Measurements from ENCODE around the gene KCNK13. TPM values are rescaled to one million over a fixed set of nuclear protein-coding genes. Genes with fewer than 3 reads are reported as not detected.

KCNK13 gene
- total RNA-seq, 2 donors from 2014 or later, result 0.93 to 6.0 TPM

DNA sequence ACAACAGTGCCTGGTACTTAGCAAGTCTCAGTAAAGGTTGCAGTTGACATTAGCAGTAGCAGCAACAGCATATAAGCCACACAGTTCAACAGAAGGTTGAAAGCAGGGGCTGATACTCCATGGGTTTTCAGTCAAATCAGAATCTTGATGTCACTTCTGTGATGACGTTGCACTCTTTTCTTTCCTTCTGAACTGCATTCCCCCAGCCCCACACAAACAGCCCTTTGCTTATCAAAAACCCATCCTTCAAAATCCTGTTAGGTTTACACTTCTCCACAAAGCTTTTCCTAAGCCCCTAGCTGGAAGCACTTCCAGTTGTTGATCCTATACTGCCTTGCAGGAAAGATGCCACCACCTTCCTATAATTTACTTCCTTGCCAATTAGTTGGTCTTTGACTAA lies 34.0 kb upstream of the KCNK13 start:
- no peak for DNase-seq (ENCODE audit: low spot score)
- H3K9me3 ChIP-seq, result no peaks in the 10 kb centered on the region
- no peaks in the 10 kb centered on the region for H3K4me1 ChIP-seq
- H3K27ac ChIP-seq, result no peak overlapping the region
- H3K4me3 ChIP-seq, result no peak overlapping the region
- H3K36me3 ChIP-seq, result no peaks in the 10 kb centered on the region
- TF ChIP-seq, protein P1, sequence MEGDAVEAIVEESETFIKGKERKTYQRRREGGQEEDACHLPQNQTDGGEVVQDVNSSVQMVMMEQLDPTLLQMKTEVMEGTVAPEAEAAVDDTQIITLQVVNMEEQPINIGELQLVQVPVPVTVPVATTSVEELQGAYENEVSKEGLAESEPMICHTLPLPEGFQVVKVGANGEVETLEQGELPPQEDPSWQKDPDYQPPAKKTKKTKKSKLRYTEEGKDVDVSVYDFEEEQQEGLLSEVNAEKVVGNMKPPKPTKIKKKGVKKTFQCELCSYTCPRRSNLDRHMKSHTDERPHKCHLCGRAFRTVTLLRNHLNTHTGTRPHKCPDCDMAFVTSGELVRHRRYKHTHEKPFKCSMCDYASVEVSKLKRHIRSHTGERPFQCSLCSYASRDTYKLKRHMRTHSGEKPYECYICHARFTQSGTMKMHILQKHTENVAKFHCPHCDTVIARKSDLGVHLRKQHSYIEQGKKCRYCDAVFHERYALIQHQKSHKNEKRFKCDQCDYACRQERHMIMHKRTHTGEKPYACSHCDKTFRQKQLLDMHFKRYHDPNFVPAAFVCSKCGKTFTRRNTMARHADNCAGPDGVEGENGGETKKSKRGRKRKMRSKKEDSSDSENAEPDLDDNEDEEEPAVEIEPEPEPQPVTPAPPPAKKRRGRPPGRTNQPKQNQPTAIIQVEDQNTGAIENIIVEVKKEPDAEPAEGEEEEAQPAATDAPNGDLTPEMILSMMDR (IDR thresholded peaks at IDR 0.05), result no peak
- H3K27me3 ChIP-seq, result no peaks in the 10 kb centered on the region

DNA sequence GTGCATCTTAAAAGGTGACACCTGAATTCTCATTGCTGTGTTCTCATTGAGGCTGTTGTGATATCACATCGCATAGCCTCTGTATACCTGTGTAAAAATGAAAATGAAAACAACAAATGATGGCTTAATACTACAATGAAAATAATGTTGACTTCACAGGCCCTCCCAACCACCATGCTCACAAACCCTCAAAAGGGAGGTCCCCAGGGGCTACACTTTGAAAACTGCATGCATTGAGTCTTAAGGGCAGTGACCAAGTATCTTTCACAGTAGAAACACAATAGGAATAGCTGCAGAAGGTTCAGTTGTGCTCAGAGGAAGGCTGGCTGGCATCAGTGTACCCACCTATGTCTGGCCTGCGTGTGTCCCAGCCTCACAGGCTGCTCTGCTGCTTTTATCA lies 27.6 kb upstream of the KCNK13 start:
- no peaks in the 10 kb centered on the region for H3K9me3 ChIP-seq
- H3K4me1 ChIP-seq, result no peaks in the 10 kb centered on the region
- H3K27me3 ChIP-seq, result no peaks in the 10 kb centered on the region
- TF ChIP-seq, protein P1 (IDR thresholded peaks at IDR 0.05), result no peak
- H3K36me3 ChIP-seq, result peaks cover 16% of the 10 kb centered on the region
- no peak overlapping the region for H3K27ac ChIP-seq
- H3K4me3 ChIP-seq, result no peak overlapping the region
- DNase-seq (ENCODE audit: low spot score), result no peak

DNA sequence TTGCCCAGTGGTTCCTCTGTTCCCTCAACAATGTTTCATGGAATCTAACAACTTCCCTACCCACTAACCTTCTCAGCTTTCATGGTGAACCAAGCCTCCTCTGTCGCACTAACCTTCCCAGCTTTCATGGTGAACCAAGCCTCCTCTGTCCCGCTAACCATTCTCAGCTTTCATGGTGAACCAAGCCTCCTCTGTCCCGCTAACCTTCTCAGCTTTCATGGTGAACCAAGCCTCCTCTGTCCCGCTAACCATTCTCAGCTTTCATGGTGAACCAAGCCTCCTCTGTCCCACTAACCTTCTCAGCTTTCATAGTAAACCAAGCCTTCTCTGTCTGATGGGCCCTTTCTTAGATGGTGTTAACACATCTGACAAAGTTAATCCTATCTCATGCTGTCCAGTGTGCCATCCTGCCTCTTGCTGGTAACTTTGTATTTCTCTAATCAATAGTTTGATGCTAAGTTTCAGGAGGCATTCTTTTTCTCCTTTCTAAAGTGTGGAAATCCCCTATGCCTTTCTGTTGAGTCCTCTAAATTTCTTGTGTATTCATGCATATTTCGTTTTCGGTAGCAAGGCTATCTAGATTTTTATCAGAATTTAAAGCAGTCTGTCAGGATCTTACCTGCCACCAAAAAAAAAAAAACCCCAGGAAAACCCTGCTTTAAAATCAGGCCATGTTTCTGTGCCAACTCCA lies 26.8 kb upstream of the KCNK13 start:
- DNase-seq (ENCODE audit: low spot score), result no peak
- H3K36me3 ChIP-seq, result peaks cover 16% of the 10 kb centered on the region

DNA sequence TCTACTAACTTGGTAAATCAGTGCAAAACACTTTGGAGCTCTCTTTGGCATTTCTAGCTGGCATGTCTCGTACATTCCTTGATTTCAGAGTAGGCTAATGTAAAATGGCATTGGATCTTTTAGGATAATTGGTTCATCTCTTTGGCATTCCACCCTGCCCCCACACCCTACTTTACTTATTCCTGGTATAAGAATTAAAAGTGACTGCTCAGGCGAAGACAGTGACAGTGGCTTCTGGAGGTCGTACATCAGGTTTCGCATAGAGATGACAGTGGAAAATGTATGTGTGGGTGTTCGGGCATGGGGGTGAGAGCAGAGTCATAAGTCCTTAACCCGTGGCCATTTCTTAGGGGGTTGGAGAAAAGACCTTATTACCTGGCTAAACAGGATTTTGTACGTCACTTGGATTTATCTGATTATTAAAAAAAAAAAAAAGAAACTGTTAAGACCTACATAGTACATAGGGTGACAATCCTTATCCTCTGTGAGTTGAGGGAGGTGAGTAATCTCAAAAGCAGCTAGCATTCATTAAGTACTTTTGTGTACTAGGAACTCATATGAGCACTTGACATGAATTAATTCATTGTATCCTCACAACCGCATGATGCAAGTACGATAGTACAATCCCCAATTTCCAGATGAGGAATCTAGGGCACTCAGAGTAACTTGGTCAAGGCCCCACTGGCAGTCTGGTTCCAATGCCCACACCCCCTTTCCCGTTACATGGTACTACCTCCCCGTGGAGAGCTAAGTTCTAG lies 22.4 kb upstream of the KCNK13 start:
- Histone ChIP-seq H3K9me3 (no peaks in the 10 kb centered on the region), H3K4me1 (no peaks in the 10 kb centered on the region), H3K27me3 (no peaks in the 10 kb centered on the region), H3K36me3 (peaks cover 5% of the 10 kb centered on the region), H3K27ac (no peak overlapping the region), H3K4me3 (no peak overlapping the region)
- DNase-seq (ENCODE audit: low spot score), result no peak
- TF ChIP-seq, protein P1 (IDR thresholded peaks at IDR 0.05), result no peak

More for the DNA sequence above, 26.8 kb upstream of the KCNK13 start:
- Histone ChIP-seq H3K9me3 (no peaks in the 10 kb centered on the region), H3K27ac (no peak overlapping the region), H3K4me1 (no peaks in the 10 kb centered on the region), H3K4me3 (no peak overlapping the region), H3K27me3 (no peaks in the 10 kb centered on the region)
- TF ChIP-seq, protein P1 (IDR thresholded peaks at IDR 0.05), result no peak

DNA sequence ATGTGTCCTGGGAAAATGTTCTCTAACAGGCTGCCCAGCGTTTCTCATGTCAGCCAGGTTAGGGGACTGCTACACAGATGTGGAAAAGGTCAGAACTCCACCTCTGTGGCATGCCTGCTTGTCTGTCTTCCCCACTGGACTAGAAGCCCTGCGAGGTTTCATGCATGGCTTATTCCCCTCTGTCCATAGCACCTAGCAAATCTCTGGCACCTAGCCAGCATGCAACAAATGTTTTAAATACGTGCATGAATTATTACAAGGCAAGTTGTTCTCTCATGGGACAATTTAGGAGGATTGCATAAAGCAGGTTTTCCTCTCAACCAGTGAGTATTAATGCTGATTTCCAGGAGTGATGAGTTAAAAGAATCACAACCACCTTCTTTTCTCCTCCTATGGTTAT lies 21.4 kb upstream of the KCNK13 start:
- H3K27ac ChIP-seq, result no peak overlapping the region
- no peaks in the 10 kb centered on the region for H3K4me1 ChIP-seq
- DNase-seq (ENCODE audit: low spot score), result no peak
- H3K4me3 ChIP-seq, result no peak overlapping the region
- TF ChIP-seq, protein P1 (IDR thresholded peaks at IDR 0.05), result no peak
- H3K36me3 ChIP-seq, result no peaks in the 10 kb centered on the region
- H3K27me3 ChIP-seq, result no peaks in the 10 kb centered on the region
- no peaks in the 10 kb centered on the region for H3K9me3 ChIP-seq
